Posterior cingulate gyrus (tissue), 11 donors: Measurements from ENCODE around the gene SLC25A1.

Experiments
- DNase-seq, 10 donors: peaks; one replicate each; pipeline versions ENCODE4 v3.0.0 to v3.0.0-alpha.2; 2020 to 2021; ENCODE audit warnings: mixed read lengths in 3 of 10
- intact Hi-C: fragments of 100-400 bp; cut with DNase I; formaldehyde crosslinking; loops from one replicate; pipeline ENCODE4 v1.15.1; 2023

The SLC25A1 gene

DNA sequence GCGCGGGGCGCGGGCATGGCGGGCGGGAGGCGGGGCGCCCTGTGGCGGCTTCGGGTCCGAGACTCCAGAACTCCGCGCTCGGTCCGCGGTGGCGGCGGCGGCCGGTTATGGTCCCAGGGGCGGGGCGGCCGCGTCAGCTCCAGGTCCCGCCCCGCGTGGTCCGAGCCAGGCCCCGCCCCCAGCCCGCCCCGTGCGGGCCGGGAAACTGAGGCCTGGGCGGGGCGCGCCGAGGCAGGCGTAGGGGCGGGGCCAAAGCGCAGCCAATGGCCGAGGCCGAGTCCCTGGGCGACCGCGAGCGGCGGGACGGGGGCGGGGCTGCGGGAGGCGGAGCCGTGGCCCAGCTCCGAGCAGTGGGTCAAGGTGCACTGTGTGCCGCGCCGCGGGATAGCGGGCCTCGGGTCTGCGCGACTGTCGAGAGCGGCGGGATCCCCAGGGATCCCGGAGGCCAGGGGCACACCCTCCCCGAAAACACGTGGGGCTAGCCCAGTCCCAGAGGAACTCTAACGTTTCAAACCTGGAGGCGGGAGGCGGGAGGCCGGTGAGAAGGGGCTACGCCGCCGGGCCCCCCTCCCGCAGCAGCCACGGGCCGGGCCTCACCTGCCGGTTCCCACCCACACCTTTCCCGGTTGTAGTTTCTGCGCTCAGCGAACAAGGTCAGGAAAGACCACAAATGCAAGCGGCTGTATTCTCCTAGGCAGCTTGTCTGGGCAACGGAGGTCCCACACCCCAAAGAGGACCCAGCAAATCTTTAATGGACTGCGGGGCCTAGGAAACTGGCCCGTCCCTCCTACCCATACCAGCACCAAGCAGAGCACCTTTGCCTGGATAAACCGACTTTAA, at the start of gene SLC25A1:
Gene SLC25A1 (minus strand): TSS at position 80 of the 840 bp plus-strand sequence. CDS start 63 bp downstream, at position 17.
- intact Hi-C loops = loop anchor here (1.0 to 2.0 kb wide), 2 partner anchors 112 to 253 kb away; partner anchors contain the start of genes CLTCL1 and MRPL40

GRCh38 chr22:19228179-19228578, 49.6 kb upstream of the SLC25A1 start:
- intact Hi-C loops = no loop called here

More for the DNA sequence above, at the start of gene SLC25A1:
- peak; percentile 83 to 99 (median 92) for DNase-seq

DNA sequence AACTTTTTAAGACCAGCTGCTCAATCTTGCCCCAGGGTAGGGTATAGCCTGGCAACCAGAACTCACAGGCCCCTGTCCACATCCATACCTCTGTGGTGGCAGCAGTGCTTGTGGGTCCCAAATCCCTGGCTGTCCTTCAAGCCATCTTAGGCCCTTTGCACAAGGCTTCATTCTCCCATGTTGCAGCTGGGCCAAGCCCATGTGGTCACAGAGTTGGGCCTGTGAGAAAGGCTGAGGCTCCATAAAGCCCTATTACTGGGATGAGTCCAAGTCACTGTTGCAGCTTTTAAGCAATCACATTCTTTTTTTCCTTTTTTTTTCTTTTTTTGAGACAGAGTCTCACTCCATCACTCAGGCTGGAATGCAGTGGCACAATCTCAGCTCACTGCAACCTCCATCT, 47.9 kb upstream of the SLC25A1 start:
- intact Hi-C loops = no loop called here
- no peak for DNase-seq

More at GRCh38 chr22:19228179-19228578, 49.6 kb upstream of the SLC25A1 start:
- DNase-seq = peak in 2 of 10 donors; percentile 17 to 27

DNA sequence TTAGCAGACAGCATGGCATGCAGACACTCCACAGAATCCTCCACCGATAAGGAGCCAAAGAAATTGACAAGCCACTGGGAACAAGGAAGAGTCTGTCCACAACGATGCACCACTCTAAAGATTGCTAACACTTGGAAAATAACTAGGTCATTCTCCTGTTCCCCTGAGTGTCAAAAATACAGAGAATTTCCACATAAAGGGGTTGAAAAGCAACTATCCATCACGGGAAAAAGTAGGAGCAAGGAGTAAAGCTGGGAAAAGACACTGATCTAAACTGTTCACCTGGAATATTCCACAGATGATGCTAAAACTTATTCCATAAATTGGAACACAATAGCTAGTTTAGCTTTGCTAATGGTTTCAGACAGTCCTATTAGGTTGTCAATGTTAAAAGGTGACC, 47.0 kb upstream of the SLC25A1 start:
- intact Hi-C loops = no loop called here
- DNase-seq = no peak

DNA sequence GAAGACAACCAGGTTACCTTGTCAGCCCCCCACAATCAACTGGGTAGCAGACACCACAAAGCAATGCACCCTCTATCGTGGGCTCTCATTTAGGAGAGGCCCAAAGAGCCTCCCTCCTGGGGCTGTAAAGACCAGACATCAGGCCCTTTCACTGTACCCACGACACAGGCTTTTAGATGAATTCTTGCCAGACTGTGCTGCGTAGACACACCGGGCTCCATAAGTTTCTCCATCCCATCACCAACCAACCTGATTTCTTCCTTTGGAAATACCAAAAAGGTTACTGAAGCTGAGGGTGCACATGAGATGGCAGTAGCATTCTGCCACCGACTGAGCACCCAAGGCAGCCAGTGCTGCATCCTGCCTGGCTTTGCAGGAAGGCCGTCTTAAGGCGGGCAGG, 46.4 kb upstream of the SLC25A1 start:
- DNase-seq = peak in 1 of 10 donors; percentile 51
- intact Hi-C loops = no loop called here

GRCh38 chr22:19224557-19224956, 46.0 kb upstream of the SLC25A1 start:
- DNase-seq = no peak
- intact Hi-C loops = no loop called here

DNA sequence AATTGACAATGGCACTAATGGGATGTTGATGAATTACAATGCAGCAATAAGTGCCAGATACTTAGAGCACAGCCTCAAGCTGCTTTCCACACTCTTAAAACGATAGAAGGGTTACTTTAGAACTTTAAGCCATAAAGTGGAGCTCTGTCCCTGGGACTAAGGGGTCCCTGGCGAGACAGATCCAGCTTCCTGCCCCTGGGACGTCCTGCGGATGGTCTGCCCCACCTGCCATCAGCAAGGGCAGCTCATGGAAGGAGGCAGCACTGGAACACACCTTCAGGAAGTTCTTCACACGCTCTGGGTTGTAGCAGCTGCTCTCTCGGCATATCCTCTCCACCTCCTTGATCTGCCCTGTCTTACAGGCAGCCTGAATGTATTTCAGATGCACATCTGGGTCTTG, 45.1 kb upstream of the SLC25A1 start:
- intact Hi-C loops = no loop called here
- DNase-seq = no peak

DNA sequence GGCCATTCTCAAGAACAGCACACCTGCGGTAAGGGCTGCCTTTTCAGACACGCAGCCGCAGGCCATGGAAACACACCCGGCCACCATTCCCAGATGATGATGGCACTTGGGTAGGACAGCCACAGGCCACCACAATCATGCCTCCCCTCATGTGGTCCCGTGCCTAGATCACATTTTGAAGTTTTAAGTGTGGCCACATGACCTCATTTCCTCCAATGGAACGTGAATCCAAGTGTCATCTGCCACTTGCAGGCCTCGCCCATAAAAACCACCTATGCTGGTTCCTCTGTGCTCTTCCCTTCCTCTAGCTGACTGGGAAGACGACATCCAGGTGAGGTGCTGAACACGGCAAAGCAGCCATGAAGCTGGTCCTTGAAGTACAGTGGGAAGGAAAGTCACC, 44.6 kb upstream of the SLC25A1 start:
- DNase-seq = no peak
- intact Hi-C loops = no loop called here

DNA sequence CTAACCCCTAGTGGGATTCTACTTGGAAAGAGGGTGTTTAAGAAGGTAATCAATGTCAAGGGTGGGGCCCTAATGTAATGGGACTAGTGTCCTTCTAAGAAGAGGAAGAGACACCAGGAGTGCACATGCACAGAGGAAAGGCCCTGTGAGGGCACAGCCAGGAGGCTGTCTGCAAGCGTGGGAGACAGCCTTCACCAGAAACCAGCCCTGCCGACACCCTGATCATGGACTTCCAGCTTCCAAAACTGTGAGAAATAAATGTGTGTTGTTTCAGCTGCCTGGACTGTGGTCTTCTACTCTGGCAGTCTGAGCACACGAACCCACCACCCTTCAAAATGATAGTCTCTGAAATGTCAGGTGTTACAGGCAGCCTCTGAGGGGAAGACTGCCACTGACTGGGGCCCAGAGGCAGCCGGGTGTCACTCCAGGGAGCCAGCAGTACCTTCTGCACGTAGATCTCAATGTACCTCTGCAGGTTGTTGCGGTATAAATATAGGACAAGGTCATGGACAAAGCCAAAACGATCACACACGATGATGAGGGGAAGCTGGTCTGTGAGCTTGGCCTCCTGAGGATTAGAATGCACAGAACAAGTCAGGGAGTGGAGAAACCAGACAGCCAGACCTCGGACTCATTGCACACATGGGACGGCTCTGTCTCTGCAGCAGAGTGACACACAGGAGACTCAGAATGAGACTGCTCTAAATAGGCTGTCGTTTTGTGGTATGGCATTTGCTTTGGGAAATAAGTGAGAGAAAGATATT, 43.9 kb upstream of the SLC25A1 start:
- no peak for DNase-seq
- intact Hi-C loops = no loop called here

DNA sequence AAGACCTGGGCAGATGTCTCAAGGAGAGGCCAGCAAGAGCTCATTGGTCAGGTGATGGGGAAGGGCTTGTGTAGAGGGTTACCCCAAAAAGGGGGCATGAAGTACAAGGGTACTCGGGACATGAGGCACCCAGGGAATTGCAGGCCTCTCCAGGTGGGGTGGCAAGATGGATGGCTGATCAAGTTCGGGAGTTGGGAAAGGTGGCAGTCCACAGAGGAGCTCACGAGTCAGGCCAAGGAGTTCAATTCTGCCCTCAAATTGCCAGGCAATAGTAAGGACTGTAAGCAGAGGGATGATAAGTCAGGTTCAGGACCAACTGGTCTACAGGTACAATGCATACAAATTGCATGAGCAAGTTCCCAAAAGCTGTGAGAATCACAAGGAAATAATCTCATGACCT, 42.3 kb upstream of the SLC25A1 start:
- no peak for DNase-seq
- intact Hi-C loops = no loop called here

- intact Hi-C loops = no loop called here
- DNase-seq = no peak
Measured at GRCh38 chr22:19218541-19219233, 40.2 kb upstream of the SLC25A1 start.

DNA sequence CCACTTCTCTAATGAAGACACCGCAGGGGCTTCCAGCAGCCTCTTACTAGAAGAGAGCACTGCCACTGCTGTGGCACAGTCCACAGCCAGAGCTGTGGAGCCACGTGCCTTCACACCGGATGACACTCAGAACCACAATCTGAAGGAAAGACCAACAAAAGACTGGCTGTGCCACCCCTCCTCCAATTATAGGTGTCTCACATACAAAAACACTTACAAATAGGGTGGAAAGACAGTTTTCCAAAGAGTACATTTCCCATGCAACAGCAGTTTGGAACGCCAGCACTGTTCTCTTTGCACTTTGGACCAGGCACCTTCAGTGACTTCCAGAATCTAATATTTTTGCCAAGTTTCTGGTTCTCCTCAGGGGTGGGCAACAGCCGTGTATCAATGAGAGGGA, 38.0 kb upstream of the SLC25A1 start:
- intact Hi-C loops = no loop called here
- DNase-seq = no peak

- DNase-seq = no peak
- intact Hi-C loops = no loop called here
Measured at GRCh38 chr22:19215360-19215759, 36.8 kb upstream of the SLC25A1 start.

GRCh38 chr22:19214078-19214473, 35.5 kb upstream of the SLC25A1 start:
- intact Hi-C loops = no loop called here
- DNase-seq = no peak

- intact Hi-C loops = no loop called here
- peak in 2 of 10 donors; percentile 28 for DNase-seq
Measured at GRCh38 chr22:19213442-19214077, 35.0 kb upstream of the SLC25A1 start.

- no peak for DNase-seq
- intact Hi-C loops = no loop called here
Measured at GRCh38 chr22:19213001-19213400, 34.5 kb upstream of the SLC25A1 start.

DNA sequence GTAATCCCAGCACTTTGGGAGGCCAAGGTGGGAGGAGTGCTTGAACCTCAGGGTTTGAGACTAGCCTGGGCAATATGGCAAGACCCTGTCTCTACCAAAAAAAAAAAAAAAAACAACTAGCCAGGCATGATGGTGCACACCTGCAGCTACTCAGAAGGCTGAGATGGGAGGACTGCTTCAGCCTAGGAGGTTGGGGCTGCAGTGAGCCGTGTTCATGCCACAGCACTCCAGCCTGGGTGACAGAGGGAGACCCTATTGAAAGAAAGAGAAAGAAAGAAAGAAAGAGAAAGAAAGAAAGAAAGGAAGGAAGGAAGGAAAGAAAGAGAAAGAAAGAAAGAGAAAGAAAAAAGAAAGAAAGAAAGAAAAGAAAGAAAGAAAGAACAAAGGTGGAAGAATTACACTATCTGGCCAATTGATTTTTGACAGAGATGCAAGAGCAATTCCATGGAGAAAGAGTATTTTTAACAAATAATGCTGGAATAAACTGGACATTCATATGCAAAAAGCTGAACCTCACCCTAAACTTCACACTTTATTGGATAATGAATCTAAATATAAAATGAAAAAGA, 33.9 kb upstream of the SLC25A1 start:
- intact Hi-C loops = no loop called here
- DNase-seq = no peak

DNA sequence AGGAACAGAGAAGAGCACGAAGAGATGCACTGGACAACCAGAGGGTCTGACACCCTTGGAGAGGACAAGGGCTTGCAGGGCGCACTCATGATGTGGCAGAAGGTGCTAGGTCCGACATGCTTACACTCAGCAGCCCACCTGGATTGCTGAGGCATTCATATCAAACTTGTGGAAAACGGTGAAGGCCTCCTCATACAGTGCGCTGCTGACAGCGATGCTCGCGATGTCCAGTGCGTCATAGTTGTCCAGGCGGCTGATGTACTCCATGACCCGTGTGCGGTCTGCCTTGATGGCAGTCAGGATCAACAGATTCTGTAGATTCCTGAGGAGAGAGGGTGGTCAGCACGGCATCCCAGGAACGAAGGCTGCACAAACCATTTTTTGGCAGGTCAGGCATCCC, 31.7 kb upstream of the SLC25A1 start:
- intact Hi-C loops = no loop called here
- DNase-seq = no peak

DNA sequence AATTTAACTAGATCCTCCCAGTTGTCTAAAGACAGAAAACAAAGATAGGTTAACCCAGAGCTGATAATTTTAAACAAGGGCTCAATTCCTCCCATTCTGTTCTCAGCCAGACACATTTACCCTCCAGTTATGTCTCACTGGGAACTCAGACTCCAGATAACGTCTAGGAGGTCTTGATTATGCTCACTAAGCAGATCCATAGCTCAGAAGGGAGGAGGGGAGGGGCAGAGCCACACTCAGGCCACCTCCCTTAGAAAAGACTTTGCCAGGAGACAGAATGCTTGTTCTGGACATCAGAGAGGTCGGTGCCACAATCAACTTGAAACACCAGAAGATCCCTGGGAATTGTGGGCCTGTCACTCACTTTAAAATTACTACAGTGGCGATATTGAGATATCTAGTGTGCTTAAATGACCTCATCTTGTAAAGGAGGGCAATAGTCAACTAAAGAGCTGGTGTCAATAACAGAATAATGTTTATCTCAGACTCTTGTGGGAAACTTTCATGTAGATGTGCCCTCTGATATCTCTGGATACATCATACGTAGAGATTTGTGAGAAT, 29.8 kb upstream of the SLC25A1 start:
- intact Hi-C loops = no loop called here

GRCh38 chr22:19207884-19208283, 29.3 kb upstream of the SLC25A1 start:
- DNase-seq = peak in 1 of 10 donors; percentile 17
- intact Hi-C loops = no loop called here

More for the DNA sequence above, 29.8 kb upstream of the SLC25A1 start:
- DNase-seq = no peak
